Right lung (tissue), 5 donors: Measurements from ENCODE around the gene ATG7. TPM values are rescaled to one million over a fixed set of nuclear protein-coding genes. Genes with fewer than 3 reads are reported as not detected.
"Not testable (repeated sequence)": the region's sequence is repeated elsewhere in the genome, so short reads cannot be mapped to it uniquely, and the experiment has no call there.

ENCODE experiments used
- DNase-seq, 2 donors: peaks; one replicate each; pipeline ENCODE4 v3.0.0-alpha.2; 2013
- polyA plus RNA-seq, 5 donors: library from polyadenylated mRNA; unstranded; fragments of 120-200 nt; gene quantifications; one replicate each; pipeline versions ENCODE4 v1.2.1 to v1.2.3, GENCODE V29; 2013; ENCODE audit warnings: inconsistent platforms in 1 of 5, low replicate concordance in 1 of 5; ENCODE audit not compliant: insufficient read length in 5 of 5, insufficient read depth in 1 of 5

ATG7 gene
- polyA plus RNA-seq, 5 donors, result 20.5 to 30.7 (median 27.1) TPM

DNA sequence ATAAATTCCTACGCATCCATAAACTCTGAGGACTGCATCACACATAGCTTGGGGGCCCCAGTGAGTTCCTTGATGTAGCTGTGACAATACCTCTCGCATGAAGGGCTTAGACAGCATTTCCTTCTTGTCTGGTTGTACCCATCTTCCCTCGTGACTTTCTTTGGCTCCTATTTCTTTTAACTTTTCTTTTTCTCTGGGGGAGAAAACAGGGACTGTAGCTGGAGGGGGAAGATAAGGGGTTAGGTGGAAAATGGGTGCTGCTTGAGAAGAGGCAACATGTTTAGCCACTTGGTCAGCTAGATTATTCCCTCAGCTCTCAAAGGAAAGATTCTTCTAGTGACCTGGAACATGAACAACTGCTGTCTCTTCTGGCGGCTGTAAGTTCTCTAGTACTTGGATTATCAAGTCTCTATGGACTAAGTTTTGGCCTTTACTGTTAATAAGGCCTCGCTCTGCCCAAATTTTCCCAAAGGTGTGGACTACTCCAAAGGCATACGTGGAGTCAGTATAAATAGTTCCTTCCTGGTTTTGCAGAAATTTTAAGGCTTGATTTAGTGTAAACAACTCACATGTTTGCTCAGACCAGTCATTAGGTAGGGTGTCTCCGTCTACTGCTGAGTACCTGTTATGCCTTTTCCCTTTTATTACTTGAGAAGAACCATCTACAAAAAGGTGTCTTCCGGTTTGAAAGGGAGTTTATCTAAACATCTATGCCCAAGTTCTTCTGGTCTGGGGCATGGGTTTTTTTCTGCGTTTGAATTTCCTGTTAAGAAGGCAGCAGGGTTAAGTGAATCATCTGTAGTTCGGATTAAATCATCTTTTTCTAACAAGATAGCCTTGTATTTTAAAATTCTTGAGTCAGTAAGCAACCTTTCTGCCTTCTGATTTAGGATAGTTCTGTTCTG, 21.0 kb upstream of the ATG7 start:
- DNase-seq, result no peak

DNA sequence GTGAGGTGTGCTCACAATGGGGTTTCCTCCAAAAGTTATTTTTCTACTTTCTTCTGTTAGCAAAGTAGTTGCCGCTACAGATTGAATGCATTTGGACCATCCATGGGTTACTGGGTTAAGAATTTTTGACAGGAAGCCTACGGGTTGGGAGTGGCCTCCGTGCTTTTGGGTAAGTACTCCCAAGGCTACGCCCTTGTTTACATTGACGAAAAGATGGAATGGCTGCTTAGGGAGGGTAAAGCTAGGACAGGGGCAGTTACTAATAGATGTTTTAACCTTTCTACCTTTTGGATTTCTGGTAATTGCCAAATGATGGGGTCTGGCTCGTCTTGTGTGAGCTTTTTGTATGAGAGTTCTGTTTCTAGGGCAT, 20.4 kb upstream of the ATG7 start:
- no peak for DNase-seq

DNA sequence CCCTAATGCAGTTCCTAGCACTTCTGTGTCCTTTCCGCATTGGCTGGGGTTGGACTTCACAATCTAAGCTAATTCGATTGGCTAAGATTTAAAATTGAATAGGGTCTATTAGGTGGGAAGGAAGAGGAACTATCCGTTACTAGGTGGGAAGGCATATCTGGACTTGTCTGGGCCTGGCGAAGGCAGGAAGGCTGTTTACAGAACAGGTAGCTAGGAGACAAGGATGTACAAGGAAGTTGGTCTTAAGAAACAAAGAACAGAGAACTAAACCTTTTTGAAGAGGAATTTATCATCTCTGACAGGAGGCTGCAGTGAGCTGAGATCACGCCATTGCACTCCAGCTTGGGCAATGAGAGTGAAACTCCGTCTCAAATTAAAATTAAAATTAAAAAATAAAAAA, 17.3 kb upstream of the ATG7 start:
- DNase-seq, result no peak

DNA sequence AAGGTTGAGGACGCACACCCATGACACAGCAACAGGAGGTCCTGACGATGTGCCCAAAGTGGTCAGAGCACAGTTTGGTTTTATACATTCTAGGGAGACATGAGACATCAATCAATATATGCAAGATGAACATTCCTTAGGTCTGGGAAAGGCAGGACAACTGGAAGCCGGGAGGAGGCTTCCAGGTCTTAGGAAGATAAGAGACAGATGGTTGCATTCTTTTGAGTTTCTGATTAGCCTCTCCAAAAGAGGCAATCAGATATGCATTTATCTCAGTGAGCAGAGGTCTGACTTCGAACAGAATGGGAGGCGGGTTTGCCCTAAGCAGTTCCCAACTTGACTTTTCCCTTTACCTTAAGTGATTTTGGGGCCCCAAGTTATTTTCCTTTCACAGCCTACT, 16.7 kb upstream of the ATG7 start:
- DNase-seq, result not testable (repeated sequence)

DNA sequence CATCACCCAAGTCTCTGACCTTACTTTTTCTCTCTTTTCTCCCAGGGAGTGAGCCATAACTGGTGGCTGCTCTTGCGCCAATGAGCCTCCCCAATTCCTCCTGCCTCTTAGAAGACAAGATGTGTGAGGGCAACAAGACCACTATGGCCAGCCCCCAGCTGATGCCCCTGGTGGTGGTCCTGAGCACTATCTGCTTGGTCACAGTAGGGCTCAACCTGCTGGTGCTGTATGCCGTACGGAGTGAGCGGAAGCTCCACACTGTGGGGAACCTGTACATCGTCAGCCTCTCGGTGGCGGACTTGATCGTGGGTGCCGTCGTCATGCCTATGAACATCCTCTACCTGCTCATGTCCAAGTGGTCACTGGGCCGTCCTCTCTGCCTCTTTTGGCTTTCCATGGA, 13.2 kb upstream of the ATG7 start:
- no peak for DNase-seq

DNA sequence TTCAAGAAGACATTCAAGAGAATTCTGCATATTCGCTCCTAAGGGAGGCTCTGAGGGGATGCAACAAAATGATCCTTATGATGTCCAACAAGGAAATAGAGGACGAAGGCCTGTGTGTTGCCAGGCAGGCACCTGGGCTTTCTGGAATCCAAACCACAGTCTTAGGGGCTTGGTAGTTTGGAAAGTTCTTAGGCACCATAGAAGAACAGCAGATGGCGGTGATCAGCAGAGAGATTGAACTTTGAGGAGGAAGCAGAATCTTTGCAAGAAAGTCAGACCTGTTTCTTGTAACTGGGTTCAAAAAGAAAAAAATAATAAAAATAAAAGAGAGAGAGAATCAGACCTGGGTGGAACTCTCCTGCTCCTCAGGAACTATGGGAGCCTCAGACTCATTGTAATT, 11.7 kb upstream of the ATG7 start:
- no peak for DNase-seq

DNA sequence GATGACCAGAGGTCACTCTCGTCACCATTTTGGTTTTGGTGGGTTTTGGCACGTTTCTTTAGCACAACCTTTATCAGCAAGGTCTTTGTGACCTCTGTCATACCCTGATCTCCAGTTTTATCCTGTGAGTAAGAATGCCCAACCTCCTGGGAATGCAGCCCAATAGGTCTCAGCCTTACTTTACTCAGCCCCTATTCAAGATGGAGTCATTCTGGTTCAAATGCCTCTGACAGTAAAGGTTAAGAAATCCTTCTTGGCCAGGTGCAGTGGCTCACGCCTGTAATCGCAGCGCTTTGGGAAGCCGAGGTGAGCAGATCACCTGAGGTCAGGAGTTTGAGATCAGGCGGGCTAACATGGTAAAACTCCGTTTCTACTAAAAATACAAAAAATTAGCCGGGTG, 3.2 kb upstream of the ATG7 start:
- DNase-seq, result no peak

DNA sequence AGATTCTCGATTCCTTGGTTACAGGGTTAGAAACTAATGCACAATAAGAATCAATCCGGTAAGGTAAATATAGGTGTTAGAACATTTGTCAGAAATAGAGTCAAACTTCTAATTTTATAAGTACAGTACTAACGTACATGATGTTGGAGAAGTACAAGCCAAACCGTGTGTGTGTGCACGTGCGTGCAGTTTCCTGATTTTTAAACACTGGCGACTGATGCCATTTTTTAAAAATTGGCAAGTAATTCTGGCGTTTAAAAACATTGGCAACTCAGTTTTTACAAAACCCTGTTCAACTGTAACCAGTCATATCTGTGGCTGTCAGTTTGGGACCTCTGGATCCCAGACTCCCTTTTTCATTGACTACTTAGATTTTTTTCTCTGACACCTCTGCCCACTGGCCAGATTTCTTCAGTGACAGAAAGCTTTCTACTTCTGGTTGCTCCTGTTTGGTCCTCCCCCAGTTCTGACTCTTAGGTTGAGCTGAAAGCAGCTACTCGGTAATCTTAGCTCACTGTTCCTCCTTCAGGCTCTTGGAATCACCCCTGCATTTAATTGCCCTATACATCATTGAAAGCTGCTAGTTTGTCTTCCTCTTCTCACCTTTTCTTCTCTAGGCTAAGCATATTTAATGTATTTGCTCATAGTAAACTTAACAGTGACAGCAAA, 843 bp downstream of the ATG7 start:
- no peak for DNase-seq

DNA sequence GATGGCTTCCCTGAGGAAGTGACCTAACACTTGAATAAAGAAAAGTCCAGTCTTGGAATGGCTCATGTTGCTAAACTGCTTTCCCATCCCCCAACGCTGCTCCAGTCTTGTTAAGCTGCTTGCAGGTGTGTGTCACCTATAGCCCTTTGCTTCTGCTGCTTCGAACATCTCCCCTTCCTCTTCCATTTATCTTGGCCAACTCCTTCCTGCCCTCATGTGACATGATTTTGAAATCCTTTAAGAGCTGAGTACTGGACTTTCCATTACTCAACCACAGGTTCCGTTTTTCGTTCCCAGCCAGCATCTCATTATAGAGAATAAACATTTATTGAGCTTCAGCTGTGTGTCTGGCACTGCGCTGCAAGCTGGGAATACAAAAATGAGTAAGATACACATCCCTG, 1.7 kb downstream of the ATG7 start:
- DNase-seq, result no peak

DNA sequence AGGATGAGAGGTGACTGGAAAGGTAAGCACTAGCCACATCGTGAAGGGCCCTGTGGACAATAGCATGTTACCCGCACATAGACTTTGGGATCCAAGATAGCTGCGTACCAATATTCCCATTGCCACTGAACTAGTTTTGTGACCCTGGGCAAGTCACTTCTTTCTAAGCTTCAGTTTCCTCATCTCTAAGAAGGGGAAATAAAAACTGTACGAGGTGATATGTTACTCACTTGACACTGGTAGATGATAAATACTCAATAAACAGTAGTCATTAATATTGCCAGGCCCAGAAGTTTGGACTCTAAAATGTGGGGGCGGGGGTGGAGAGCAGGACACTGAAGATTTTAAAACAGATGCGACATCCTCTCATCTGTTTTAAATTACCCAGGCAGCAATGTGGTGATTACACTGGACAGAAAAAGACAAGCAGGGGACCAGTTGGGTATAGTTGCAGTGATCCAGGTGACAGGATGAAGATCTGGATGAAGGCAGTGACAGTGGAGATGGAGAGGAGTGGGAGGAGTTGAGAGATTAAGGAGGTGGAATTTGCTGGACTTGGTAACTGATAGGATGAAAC, 2.5 kb downstream of the ATG7 start:
- no peak for DNase-seq

DNA sequence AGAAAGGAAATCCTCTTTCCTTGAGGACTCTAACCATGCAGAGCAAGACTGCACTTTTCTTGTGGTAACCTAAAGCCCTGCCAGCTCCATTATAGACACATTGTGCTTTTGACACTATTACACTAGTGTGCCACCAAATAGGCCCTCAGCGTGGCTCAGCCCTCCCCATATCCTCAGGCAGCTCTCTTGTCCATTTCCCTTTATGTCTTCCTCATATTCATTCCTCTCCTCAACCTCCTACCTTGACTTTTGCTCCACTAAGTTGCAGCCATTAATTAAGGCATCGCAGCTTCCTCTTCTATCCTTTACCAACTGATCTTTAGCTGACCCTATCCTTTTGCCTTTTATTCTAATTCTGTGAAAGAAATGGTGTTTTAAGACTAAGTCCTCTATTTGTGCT, 3.7 kb downstream of the ATG7 start:
- DNase-seq, result no peak

DNA sequence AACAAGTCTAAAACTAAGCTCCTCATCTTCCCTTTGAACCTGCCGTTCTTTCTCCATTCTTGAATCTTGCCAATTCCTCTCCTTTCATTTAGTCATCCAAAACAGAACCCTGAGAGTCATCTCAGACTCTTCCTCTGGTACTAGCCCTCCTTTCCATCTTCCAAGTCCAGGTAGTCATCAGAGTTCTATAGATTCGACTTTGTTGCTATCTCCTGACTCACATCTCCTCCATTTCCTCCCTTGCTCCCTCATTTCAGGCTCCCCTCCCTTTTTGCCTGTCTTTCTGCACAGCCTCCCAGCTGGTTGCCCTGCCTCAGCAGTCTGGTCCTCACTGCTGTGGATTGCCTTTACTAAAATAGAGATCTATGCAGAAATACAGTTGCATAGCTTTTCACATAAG, 4.7 kb downstream of the ATG7 start:
- DNase-seq, result no peak

DNA sequence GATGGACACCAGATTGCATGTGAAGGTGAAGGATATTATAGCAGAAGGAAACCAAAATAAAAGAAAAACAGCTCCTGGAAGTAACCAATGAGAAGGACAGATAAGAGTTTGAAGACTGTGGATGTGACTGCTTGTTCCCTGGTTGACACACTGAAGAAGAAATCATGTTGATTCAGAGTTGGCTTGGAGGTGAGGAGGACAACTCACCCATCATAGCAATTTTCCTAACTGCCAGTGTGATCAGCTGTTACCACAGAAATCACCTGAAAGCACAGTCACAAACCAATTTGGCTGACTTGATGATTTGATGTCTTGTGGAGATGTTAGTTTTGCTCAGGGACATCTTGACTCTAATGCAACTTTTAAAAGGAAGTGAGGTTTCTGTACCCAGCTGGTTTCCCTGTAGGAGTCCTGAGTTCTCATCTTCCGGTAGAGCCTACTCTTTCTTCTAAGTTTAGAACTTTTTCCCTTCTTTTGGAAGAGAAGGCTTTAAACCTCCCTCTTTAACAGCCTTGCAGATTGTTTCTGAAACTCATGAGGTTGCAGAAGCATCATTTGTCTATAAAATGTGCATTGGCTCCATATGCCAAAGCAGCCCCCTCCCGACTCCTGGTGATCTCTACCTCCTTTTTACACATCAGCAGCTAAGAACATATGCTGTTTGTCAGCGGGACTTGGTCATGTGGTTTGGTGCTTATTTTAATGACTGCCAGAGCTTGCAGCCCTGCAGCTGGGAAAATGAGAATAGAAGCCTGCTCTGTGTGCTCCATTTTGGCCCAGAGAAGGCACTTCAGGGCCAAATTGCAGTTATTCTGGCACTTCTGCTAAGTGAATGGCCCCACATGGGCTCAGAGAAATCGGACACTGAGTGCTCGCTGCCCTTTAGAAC, 10.3 kb downstream of the ATG7 start:
- peak; percentile 91 to 93 for DNase-seq

DNA sequence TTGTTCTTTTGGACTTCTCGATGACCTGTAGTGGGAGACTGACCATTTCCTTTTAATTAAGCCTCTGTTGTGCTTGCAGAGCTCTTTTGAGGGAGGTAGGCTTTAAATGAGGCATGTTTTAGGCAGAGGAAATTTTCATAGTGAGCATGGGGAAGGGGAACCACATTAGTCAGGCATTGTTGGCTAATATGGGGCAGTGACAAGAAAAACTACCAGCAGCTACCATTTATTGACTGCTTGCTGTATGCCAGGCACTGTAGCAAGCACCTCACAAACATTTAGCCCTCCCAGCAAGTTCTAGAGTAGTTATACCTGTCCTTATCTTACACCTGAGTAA, 10.9 kb downstream of the ATG7 start:
- DNase-seq, result no peak

DNA sequence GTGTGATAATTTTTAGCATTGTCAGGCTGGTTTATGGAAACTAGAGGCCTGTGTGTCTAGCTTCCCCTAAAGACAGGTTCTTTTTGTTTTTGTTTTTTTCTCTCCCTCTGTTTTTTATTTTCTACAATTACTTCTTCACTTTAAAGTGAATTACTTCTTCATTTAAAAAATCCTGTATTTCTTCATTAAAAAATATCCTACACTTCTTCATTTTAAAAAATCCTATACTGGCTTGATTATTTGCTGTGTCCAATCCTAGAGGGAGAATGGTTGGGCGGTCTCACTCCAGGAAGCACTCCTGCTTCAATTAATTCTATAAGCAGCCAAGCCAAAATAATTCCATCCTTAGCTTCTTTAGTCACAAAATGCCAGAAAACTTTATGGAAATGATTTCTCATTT, 11.8 kb downstream of the ATG7 start:
- DNase-seq, result no peak

DNA sequence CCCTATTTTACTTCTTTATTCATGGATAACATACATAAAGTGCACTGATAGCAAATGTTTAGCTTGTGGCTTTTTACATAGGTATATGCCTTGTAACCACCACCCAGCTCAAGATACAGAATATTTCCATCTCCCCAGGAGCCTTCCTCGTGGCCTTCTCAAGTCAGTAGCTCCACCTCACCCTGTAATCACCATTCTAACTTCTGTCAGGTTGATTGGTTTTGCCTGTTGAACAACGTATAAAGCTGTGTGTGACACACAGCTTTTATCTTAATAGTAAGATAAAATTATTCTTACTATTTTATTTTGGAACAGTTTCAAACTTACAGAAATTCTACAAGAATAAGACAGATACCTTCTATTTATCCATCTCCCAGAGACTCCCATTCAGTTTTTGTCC, 13.3 kb downstream of the ATG7 start:
- no peak for DNase-seq

DNA sequence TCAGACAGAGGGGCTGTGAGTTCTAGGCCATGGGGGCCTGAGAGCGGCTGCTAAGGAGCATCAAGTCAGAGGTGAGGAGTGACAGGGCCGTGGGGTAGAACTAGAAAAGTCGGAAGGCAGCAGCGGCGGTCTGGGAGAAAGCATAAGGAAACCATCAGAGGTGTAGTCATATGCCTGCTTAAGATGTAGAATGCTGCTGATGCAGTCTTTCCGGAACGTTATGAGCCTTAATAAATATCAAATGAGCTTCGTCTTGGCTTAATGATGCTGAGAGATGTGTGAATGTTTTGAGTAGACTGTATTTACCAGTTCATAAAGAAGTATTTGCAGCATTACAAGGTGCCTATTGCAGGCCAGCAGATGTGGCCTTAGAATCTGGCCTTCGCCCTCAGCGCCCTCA, 15.2 kb downstream of the ATG7 start:
- no peak for DNase-seq

DNA sequence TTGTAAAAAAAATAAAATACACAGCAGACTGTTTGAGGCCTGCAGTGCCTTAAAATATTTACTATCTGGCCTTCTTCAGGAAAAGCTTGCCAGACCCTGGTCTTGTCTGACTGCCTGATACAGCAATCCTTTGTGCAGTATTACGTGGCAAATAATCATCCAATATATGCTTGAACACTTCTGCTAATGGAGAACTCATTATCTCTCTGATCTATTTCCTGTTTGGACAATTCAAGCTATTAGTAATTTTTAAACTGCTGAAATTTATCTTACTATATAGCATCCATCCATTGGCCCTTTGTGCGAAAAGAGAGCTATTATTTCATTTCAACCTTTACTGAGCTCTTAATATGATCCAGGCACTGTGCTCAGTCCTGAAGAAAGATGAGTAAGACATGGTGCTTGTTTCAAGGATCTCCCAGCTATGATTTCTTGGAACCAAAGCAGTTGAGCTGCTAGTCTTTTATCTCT, 15.9 kb downstream of the ATG7 start:
- DNase-seq, result peak in 1 of 2 donors; percentile 42

DNA sequence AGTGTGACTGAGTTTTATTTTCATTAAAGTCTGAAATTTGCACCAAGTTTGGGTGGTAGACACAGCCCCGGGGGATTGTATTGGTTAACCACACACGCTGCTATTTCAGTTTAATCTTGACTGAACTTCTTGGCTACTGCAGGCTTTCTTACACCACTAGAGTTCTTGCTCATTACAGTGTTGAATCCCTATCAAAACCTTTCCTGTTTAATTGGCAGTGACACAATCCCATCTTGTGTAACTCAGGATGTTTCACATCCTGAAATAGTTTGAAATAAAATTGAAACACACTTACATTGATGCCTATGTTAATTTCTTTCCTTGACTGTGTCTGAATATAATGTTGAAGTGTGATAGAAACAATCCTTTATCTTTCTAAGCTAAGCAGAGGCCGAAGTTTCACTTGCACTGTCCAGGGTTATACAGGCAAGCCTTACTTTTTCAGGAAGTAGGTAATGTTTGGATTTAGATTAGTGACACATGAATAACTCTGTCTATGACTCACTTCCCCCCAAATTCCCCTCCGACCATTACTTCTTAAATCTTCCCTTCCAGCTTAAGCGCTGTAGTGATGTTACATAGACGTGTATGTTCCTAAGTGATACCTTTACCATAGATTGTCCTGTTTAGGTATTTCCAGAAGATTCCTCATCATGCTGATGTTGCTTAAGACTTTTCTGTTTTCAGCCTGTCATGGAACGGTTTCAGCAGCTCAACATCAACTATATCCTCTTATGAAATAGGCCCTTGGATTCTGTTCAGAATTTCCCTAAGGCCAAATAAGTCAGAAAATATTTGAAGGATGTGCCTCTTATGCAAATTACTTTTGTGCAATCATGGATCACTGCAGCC, 16.8 kb downstream of the ATG7 start:
- DNase-seq, result peak; percentile 80 to 86

DNA sequence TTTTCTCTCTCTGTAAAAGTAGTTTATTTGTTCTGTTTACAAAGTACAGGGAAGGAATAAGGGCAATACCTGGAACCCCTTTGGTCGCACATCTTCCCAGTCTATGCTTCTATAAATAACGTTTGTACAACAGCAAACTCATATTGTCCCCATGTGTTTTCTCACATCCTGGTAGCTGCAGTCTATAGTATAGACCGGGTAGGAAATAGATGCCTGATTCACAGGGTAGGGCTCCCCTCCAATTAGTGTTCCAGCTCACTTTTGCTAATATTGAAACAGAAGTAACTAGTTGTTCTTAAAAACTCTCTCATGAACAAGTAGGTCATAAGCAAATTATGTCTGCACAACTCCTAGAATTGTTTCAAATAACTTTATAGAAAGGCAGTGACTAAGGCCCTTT, 17.7 kb downstream of the ATG7 start:
- DNase-seq, result no peak
